ENCODE results near the gene SMIM10L2A. TPM values are rescaled to one million over a fixed set of nuclear protein-coding genes. Genes with fewer than 3 reads are reported as not detected.

SMIM10L2A gene
- 0.51 and 0.66 TPM in 2 replicates for total RNA-seq
- 0.01 and 0.02 TPM in 2 replicates for polyA plus RNA-seq
- polyA plus RNA-seq (2012): 0.02 and 0.03 TPM in 2 replicates
- polyA minus RNA-seq (ENCODE audit: low replicate concordance): 0.04 TPM in 1 of 2 replicates, not detected in the other

DNA sequence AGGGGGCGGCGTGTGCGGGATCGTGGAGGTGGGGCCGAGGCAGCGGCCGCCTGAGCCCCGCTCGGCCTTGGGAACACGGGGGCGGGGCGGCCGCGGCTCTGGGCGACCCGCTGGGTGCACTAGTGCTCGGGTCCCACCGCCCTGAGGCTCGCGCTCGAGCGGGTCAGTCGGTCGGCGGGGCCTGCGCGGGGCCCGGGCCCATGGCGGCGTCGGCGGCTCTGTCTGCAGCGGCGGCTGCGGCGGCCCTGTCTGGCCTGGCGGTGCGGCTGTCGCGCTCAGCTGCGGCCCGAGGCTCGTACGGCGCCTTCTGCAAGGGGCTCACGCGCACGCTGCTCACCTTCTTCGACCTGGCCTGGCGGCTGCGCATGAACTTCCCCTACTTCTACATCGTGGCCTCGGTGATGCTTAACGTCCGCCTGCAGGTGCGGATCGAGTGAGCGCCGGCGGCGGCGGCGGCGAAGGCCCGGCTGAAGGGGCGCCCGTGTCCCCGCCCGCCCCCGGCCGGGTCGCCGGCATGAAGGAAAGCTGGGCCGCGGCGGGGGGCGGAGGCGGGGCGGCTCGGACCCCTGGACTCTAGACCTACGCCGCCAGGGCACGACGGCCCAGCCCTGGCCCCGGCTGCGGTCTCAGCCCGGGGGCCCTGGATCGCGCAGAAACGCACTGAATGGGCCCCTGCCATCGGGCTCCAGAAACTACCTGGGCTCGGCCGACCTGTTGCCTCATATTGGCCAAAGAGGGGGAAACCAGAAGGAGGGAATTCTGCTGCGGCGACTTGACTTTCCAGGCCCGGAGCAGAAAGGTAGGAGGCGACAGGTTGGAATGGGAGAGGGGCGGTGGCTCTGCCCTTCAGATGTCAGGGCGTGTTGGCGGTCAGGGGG, at the start of gene SMIM10L2A:
SMIM10L2A (plus strand) TSS at position 13 of the 878 bp plus-strand sequence; CDS start at position 201, 188 bp downstream.
- no peak within 1 kb of the TSS for H3K9ac ChIP-seq (ENCODE audit: insufficient read depth, low read length)
- no peak within 1 kb of the TSS for H3K27ac ChIP-seq (ENCODE audit: insufficient read depth, low read length)
- no peaks in the 10 kb centered on the region for H4K20me1 ChIP-seq (ENCODE audit: control insufficient read depth, extremely low read depth, insufficient read depth, low read length)
- H3K27me3 ChIP-seq (ENCODE audit: control insufficient read depth, insufficient read depth, low read length): no peaks in the 10 kb centered on the region
- H3K4me1 ChIP-seq (ENCODE audit: control insufficient read depth, extremely low read depth, insufficient read depth, low read length): no peaks in the 10 kb centered on the region
- H3K4me3 ChIP-seq (replicated peaks in 1 of 4; ENCODE audit: control extremely low read depth in 1 of 4, insufficient read depth in 1 of 4, low read depth in 3 of 4, low read length in 4 of 4): peak within 1 kb of the TSS in 2 of 4 experiments; percentile 36 to 44
- no peaks in the 10 kb centered on the region for H3K36me3 ChIP-seq (ENCODE audit: control insufficient read depth, insufficient read depth, low read length)
- H3K79me2 ChIP-seq (ENCODE audit: control insufficient read depth, insufficient read depth, low read length): no peaks in the 10 kb centered on the region
- no peaks in the 10 kb centered on the region for H3K9me3 ChIP-seq (ENCODE audit: control insufficient read depth, insufficient read depth, low read depth, low read length)
- H2AFZ ChIP-seq (ENCODE audit: low read length): no peak within 1 kb of the TSS
- no peak within 1 kb of the TSS for H3K4me2 ChIP-seq (ENCODE audit: extremely low read depth, insufficient read depth, low read length)
- DNase-seq (ENCODE audit: low read depth in 2 of 2): no peak
- TF ChIP-seq, protein P1, sequence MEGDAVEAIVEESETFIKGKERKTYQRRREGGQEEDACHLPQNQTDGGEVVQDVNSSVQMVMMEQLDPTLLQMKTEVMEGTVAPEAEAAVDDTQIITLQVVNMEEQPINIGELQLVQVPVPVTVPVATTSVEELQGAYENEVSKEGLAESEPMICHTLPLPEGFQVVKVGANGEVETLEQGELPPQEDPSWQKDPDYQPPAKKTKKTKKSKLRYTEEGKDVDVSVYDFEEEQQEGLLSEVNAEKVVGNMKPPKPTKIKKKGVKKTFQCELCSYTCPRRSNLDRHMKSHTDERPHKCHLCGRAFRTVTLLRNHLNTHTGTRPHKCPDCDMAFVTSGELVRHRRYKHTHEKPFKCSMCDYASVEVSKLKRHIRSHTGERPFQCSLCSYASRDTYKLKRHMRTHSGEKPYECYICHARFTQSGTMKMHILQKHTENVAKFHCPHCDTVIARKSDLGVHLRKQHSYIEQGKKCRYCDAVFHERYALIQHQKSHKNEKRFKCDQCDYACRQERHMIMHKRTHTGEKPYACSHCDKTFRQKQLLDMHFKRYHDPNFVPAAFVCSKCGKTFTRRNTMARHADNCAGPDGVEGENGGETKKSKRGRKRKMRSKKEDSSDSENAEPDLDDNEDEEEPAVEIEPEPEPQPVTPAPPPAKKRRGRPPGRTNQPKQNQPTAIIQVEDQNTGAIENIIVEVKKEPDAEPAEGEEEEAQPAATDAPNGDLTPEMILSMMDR (conservative IDR thresholded peaks at IDR 0.05 in 1 of 2, IDR thresholded peaks at IDR 0.05 in 1 of 2; ENCODE audit: low read depth in 1 of 2, low read length in 2 of 2): no peak
- TF ChIP-seq EZH2 (IDR thresholded peaks at IDR 0.05; ENCODE audit: low read length, missing control alignments): no peak

DNA sequence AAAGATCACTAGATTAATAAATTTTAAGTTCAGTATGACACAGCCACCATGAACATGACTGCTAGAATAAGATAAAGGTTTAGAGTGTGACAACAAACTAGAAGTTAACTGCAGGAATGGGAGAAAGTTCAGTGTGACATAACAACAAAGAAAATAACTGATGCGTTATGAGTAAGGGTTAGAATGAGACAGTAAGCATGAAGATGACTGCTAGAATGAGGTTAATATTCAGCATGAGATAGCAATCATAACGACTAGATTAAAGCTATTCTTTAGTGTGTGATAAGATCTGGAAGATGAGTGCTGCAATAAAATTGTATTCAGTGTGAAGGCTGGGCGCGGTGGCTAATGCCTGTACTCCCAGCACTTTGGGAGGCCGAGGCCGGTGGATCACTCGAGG, 48.4 kb upstream of the SMIM10L2A start:
- TF ChIP-seq, protein P1 (conservative IDR thresholded peaks at IDR 0.05 in 1 of 2, IDR thresholded peaks at IDR 0.05 in 1 of 2; ENCODE audit: low read depth in 1 of 2, low read length in 2 of 2): no peak
- no peak for TF ChIP-seq EZH2 (IDR thresholded peaks at IDR 0.05; ENCODE audit: low read length, missing control alignments)
- H3K4me1 ChIP-seq (ENCODE audit: control insufficient read depth, extremely low read depth, insufficient read depth, low read length): no peaks in the 10 kb centered on the region
- no peaks in the 10 kb centered on the region for H3K79me2 ChIP-seq (ENCODE audit: control insufficient read depth, insufficient read depth, low read length)

DNA sequence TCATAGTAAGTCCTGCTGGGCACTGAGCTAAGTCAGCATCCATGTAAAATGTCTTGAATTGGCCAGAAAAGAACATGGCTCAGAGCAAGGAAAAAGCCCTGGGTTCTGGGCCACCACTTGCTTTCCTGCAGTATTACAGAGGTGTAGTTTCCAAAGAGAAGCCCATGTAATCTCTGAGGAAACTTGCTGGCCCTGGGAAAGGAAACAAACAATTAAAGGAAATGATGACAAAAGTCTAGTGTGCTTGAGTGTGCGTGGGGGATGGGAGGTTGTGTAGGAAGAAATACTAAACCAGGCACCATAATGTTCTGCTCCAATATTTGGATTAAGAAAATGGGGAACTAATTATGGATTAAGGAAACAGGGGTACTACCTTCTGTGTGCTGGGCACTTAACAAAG, 39.5 kb upstream of the SMIM10L2A start:
- no peak for TF ChIP-seq EZH2 (IDR thresholded peaks at IDR 0.05; ENCODE audit: low read length, missing control alignments)
- H3K36me3 ChIP-seq (ENCODE audit: control insufficient read depth, insufficient read depth, low read length): no peaks in the 10 kb centered on the region
- no peaks in the 10 kb centered on the region for H3K9me3 ChIP-seq (ENCODE audit: control insufficient read depth, insufficient read depth, low read depth, low read length)
- H3K79me2 ChIP-seq (ENCODE audit: control insufficient read depth, insufficient read depth, low read length): no peaks in the 10 kb centered on the region
- H3K4me3 ChIP-seq (replicated peaks in 1 of 4; ENCODE audit: control extremely low read depth in 1 of 4, insufficient read depth in 1 of 4, low read depth in 3 of 4, low read length in 4 of 4): no peak overlapping the region
- no peaks in the 10 kb centered on the region for H3K4me1 ChIP-seq (ENCODE audit: control insufficient read depth, extremely low read depth, insufficient read depth, low read length)
- no peaks in the 10 kb centered on the region for H4K20me1 ChIP-seq (ENCODE audit: control insufficient read depth, extremely low read depth, insufficient read depth, low read length)
- H3K9ac ChIP-seq (ENCODE audit: insufficient read depth, low read length): no peak overlapping the region
- H3K4me2 ChIP-seq (ENCODE audit: extremely low read depth, insufficient read depth, low read length): no peak overlapping the region
- no peaks in the 10 kb centered on the region for H3K27me3 ChIP-seq (ENCODE audit: control insufficient read depth, insufficient read depth, low read length)
- H3K27ac ChIP-seq (ENCODE audit: insufficient read depth, low read length): no peak overlapping the region
- no peak overlapping the region for H2AFZ ChIP-seq (ENCODE audit: low read length)
- DNase-seq (ENCODE audit: low read depth in 2 of 2): no peak

More for the DNA sequence above, 48.4 kb upstream of the SMIM10L2A start:
- DNase-seq (ENCODE audit: low read depth in 2 of 2): no peak
- Histone ChIP-seq H3K9ac (ENCODE audit: insufficient read depth, low read length) (no peak overlapping the region), H3K27me3 (ENCODE audit: control insufficient read depth, insufficient read depth, low read length) (no peaks in the 10 kb centered on the region), H4K20me1 (ENCODE audit: control insufficient read depth, extremely low read depth, insufficient read depth, low read length) (no peaks in the 10 kb centered on the region), H3K4me3 (replicated peaks in 1 of 4; ENCODE audit: control extremely low read depth in 1 of 4, insufficient read depth in 1 of 4, low read depth in 3 of 4, low read length in 4 of 4) (no peak overlapping the region), H3K36me3 (ENCODE audit: control insufficient read depth, insufficient read depth, low read length) (no peaks in the 10 kb centered on the region), H2AFZ (ENCODE audit: low read length) (no peak overlapping the region), H3K27ac (ENCODE audit: insufficient read depth, low read length) (no peak overlapping the region), H3K4me2 (ENCODE audit: extremely low read depth, insufficient read depth, low read length) (no peak overlapping the region), H3K9me3 (ENCODE audit: control insufficient read depth, insufficient read depth, low read depth, low read length) (no peaks in the 10 kb centered on the region)

Measured in fibroblast of lung (primary cell).